Measurements from ENCODE around the gene ADRM1. TPM values are rescaled to one million over a fixed set of nuclear protein-coding genes. Genes with fewer than 3 reads are reported as not detected.

The ADRM1 gene
- total and polyA plus RNA-seq, 7 donors = 61.3 to 130 (median 102) TPM

DNA sequence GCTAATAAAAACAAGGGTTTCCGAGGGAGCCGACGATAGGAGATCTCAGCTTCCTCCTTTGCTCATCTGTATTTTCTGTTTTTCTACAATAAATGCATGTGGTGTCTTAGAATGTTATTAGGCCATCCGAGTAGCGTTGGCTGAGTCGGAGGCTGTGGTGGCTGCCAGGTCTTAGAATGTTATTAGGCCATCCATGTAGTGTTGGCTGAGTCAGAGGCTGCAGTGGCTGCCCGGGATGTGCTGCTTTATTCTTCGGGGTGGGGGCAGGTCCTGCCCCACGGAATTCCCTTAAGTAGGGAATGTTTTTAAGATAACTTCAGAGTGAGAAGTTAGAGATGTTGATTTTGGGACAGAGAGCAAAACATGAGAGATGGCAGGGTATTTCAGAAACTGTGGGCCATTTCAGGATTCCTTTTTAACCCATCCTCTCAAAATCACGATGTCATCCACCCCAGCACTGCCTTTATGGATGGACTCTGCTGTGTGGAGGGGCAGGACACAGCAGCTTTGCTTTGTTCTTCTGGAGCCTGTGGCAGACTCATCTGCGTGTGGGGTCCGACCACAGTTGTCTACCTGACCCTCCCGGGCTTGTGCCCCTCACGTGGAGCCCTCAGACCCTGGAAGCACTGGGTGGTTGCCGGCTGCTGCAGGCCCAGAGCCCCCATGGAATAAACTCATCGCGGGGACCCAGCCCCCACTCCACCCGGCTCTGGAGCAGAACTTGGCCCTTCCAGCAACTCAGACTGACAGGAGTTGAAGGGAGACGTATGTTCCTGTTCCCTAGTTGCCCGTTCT is 44.1 kb upstream of the ADRM1 start:
- Histone ChIP-seq H3K36me3 (peaks cover 0 to 58% (median 24%) of the 10 kb centered on the region in 4 donors), H3K27me3 (no peaks in the 10 kb centered on the region), H3K4me3 (no peak overlapping the region), H3K4me1 (peaks cover 0 to 15% (median 12%) of the 10 kb centered on the region in 4 donors), H3K27ac (peak overlapping the region in 3 of 4 donors; percentile 17 to 40 (median 27)), H3K9me3 (no peaks in the 10 kb centered on the region)
- 89% methylated on average over 20 of the region's 20 CpGs for WGBS, 2 donors
- peak; percentile 81 for DNase-seq
- intact Hi-C loops (cut with DNase I) = no loop called here
- no peak for TF ChIP-seq POLR2AphosphoS5 (IDR thresholded peaks at IDR 0.05)
- no peak for TF ChIP-seq CTCF (IDR thresholded peaks at IDR 0.05)

- Histone ChIP-seq H3K36me3 (peaks cover 0 to 63% (median 26%) of the 10 kb centered on the region in 4 donors), H3K27ac (peak overlapping the region in 2 of 4 donors; percentile 26 to 27), H3K4me3 (no peak overlapping the region), H3K9me3 (no peaks in the 10 kb centered on the region), H3K4me1 (peaks cover 0 to 15% (median 12%) of the 10 kb centered on the region in 4 donors), H3K27me3 (no peaks in the 10 kb centered on the region)
- DNase-seq = no peak
- 95% methylated on average over 8 of the region's 8 CpGs for WGBS, 2 donors
- intact Hi-C loops (cut with DNase I) = no loop called here
- TF ChIP-seq EP300 (IDR thresholded peaks at IDR 0.05) = no peak
These were observed 43.6 kb upstream of the ADRM1 start for GRCh38 chr20:62259294-62259565.

DNA sequence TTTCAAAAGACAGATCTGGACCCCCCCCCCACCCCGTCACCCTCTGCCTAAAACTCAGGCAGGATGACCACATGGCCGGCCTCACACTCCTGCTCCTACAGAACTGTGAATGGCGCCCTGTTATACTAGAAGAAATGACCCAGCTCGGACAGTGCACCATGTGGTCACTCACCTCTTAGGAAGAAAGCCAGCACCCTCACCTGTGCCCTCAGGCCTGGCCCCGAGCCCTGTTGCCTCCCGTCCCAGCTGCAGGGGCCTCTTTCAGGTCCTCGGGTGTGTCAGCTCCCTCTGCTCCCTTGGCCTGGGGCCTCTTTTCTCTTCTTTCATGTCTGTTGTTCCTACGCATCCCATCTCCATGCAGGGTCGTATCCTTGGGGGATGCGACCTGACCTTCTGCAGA is 40.7 kb upstream of the ADRM1 start:
- Histone ChIP-seq H3K4me1 (peaks cover 0 to 15% (median 12%) of the 10 kb centered on the region in 4 donors), H3K27me3 (no peaks in the 10 kb centered on the region), H3K27ac (no peak overlapping the region), H3K4me3 (no peak overlapping the region), H3K36me3 (peaks cover 0 to 73% (median 38%) of the 10 kb centered on the region in 4 donors), H3K9me3 (no peaks in the 10 kb centered on the region)
- WGBS, 2 donors = 95 to 96% methylated on average over 10 of the region's 10 CpGs
- TF ChIP-seq POLR2AphosphoS5 (IDR thresholded peaks at IDR 0.05) = no peak
- no peak for TF ChIP-seq POLR2A (IDR thresholded peaks at IDR 0.05)
- no peak for TF ChIP-seq CTCF (IDR thresholded peaks at IDR 0.05)
- no peak for TF ChIP-seq EP300 (IDR thresholded peaks at IDR 0.05)
- no peak for DNase-seq
- intact Hi-C loops (cut with DNase I) = no loop called here

GRCh38 chr20:62263396-62263795 is 39.4 kb upstream of the ADRM1 start:
- no peaks in the 10 kb centered on the region for H3K27me3 ChIP-seq
- no peak overlapping the region for H3K4me3 ChIP-seq
- TF ChIP-seq POLR2A (IDR thresholded peaks at IDR 0.05) (no peak), EP300 (IDR thresholded peaks at IDR 0.05) (no peak), POLR2AphosphoS5 (IDR thresholded peaks at IDR 0.05) (no peak), CTCF (IDR thresholded peaks at IDR 0.05) (no peak)
- no peak overlapping the region for H3K27ac ChIP-seq
- 96 to 97% methylated on average over 14 of the region's 14 CpGs for WGBS, 2 donors
- no peak for DNase-seq
- no peaks in the 10 kb centered on the region for H3K9me3 ChIP-seq
- peaks cover 0 to 74% (median 37%) of the 10 kb centered on the region in 4 donors for H3K36me3 ChIP-seq
- peaks cover 0 to 9% (median 6%) of the 10 kb centered on the region in 4 donors for H3K4me1 ChIP-seq
- intact Hi-C loops (cut with DNase I) = no loop called here

- no peak for DNase-seq
- TF ChIP-seq EP300 (IDR thresholded peaks at IDR 0.05) = no peak
- TF ChIP-seq POLR2AphosphoS5 (IDR thresholded peaks at IDR 0.05) = no peak
- no peak for TF ChIP-seq CTCF (IDR thresholded peaks at IDR 0.05)
- TF ChIP-seq POLR2A (IDR thresholded peaks at IDR 0.05) = no peak
- H3K4me3 ChIP-seq = no peak overlapping the region
- intact Hi-C loops (cut with DNase I) = no loop called here
- H3K27me3 ChIP-seq = no peaks in the 10 kb centered on the region
- no peaks in the 10 kb centered on the region for H3K4me1 ChIP-seq
- H3K36me3 ChIP-seq = peaks cover 0 to 78% (median 35%) of the 10 kb centered on the region in 4 donors
- 98 to 99% methylated on average over 1 of the region's 1 CpG for WGBS, 2 donors
- no peak overlapping the region for H3K27ac ChIP-seq
- no peaks in the 10 kb centered on the region for H3K9me3 ChIP-seq
These were observed 37.4 kb upstream of the ADRM1 start for GRCh38 chr20:62265365-62265764.

Measured in sigmoid colon (tissue), 7 donors.